NOMO-1 treated with DMSO at 0.1 percent for 48 hours (cell line): ENCODE measurements around the gene NEK8.

Source experiments
- DNase-seq: peaks from one replicate; lab custom pipeline; 2025; ENCODE audit not compliant: unreplicated experiment; lab: John Stamatoyannopoulos, UW

Gene NEK8

GRCh38 chr17:28744104-28744971 is 15.8 kb downstream of the NEK8 start:
- DNase-seq, result no peak

GRCh38 chr17:28744972-28745785 is 16.6 kb downstream of the NEK8 start:
- no peak for DNase-seq

- DNase-seq, result no peak
Measured at GRCh38 chr17:28745786-28746411, 17.3 kb downstream of the NEK8 start.

- DNase-seq, result no peak
Measured at GRCh38 chr17:28746611-28747050, 18.0 kb downstream of the NEK8 start.

DNA sequence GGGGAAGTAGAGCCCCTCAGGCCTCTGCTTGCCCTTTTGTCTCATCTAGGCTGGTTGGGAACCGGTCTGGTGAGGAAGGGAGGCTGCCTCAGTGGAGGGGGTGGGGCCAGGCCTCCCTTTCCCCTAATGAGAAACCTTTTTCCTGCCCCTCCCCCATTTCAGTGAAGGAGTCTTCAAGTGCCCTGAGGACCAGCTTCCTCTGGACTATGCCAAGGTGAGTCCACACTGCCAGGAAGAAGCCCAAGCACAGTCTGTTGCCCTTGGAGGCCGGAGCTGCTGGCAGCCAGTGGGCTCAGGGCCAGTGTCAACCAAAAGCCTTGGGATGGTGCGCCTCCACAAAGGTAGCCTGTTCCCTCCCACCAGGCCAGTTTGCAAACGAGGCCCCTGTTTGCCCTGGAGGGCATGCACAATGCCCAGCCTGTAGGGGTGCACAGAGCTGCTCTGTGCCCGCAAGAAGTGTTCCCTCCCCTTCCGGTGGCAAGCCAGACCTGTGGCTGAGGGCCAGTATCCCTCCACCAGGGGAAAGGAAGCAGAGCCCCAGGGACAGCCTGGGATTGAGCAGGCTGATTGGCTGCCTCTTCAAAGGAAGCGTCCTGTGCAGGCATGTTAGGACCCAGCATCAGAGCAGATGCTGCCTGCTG is 18.6 kb downstream of the NEK8 start:
- no peak for DNase-seq

- DNase-seq, result no peak
Measured at GRCh38 chr17:28747801-28748750, 19.5 kb downstream of the NEK8 start.

DNA sequence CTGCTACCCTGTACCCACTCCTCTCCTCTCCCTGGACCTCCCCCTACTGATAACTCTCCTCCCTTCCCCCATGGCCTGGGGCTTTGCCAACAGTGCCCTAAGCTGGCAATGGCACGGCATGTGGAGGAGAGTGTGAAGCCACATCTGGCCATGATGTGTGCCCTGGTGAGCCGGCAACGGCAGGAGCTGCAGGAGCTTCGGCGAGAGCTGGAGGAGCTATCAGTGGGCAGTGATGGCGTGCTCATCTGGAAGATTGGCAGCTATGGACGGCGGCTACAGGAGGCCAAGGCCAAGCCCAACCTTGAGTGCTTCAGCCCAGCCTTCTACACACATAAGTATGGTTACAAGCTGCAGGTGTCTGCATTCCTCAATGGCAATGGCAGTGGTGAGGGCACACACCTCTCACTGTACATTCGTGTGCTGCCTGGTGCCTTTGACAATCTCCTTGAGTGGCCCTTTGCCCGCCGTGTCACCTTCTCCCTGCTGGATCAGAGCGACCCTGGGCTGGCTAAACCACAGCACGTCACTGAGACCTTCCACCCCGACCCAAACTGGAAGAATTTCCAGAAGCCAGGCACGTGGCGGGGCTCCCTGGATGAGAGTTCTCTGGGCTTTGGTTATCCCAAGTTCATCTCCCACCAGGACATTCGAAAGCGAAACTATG is 20.4 kb downstream of the NEK8 start:
- no peak for DNase-seq

DNA sequence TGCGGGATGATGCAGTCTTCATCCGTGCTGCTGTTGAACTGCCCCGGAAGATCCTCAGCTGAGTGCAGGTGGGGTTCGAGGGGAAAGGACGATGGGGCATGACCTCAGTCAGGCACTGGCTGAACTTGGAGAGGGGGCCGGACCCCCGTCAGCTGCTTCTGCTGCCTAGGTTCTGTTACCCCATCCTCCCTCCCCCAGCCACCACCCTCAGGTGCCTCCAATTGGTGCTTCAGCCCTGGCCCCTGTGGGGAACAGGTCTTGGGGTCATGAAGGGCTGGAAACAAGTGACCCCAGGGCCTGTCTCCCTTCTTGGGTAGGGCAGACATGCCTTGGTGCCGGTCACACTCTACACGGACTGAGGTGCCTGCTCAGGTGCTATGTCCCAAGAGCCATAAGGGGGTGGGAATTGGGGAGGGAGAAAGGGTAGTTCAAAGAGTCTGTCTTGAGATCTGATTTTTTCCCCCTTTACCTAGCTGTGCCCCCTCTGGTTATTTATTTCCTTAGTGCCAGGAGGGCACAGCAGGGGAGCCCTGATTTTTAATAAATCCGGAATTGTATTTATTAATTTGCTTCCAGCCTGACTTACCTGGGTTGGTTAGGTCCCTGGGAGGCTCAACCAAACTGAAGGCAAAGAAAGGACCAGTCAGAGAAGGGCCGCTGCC is 21.1 kb downstream of the NEK8 start:
- DNase-seq, result no peak

DNA sequence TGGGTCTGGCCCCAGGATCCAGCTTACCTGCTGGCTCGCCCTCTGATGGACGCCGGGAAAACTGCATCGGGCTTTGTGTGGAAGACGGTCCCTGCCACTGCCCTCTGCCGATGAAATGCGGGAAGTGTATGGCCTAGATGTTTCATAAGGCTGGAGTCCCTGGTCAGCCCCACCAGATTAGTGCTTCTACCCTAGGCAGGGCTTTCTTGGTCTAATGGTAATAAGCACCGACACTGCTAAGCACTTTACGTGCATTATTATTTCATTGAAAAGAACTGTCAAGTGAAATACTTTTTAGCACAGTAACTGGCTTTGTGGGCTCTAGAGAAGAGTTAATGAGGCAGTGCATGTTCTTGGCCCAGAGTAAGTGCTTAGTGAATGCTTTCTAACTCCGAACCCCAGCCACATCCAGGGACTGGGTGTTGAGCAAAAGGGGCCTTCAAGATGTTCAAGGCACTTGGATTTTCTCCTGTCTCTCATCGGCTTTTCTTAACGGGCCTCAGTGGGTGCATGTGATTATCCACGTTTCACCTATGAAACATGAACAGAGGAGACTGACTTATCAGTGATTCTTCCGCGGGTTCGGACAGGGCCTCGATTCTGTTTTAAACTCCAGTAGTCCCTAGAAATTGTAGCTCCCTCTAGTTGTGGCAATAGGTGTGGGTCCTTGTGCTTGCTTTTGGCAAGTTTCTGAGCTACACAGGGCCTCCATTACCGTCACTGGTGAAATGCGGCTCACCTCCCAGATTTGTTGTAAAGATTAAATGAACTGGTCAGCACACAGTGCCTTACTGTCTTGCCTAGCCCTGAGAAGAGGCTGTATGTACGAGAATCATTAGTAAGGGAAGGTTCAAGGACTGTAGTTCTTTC is 21.8 kb downstream of the NEK8 start:
- peak; percentile 79 for DNase-seq

- no peak for DNase-seq
Measured at GRCh38 chr17:28751600-28752366, 23.2 kb downstream of the NEK8 start.

GRCh38 chr17:28755486-28755885 is 26.9 kb downstream of the NEK8 start:
- DNase-seq, result no peak

GRCh38 chr17:28756049-28756804 is 27.6 kb downstream of the NEK8 start:
- DNase-seq, result no peak

- DNase-seq, result no peak
Measured at GRCh38 chr17:28758411-28759121, 30.0 kb downstream of the NEK8 start.

DNA sequence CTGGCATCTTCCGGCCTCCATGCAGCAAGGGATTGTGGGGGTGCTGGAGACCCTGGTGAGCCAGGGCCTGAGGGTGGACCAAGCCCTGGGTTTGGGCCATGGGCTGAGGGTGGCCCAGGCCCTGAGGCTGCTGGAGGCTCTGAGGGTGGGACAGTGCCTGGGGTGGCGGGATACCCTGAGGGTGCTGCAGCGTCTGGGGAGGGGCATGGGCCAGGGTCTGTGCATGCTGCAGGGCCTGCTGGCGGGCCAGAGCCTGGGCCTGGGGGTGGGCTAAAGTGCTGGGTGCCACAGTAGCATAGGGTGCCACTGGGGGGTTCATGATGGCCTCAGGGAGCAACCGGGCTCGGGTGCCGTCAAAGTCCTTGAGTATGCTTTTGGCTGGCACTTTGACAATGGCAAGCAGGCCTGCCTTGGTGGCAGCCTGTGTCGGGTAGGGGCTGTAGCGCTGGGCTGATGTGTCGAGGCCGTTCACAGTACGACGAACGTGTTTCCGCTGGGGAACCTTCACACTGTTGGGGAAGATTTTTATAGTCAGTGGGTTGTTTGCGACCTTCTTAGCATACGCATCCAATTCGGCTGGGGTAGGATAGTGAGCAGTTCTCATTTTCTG is 30.8 kb downstream of the NEK8 start:
- no peak for DNase-seq
